ENCODE data around the gene PLAAT5.
"Not testable (repeated sequence)": the region's sequence is repeated elsewhere in the genome, so short reads cannot be mapped to it uniquely, and the experiment has no call there.

Gene PLAAT5

GRCh38 chr11:63485777-63486176, 5.2 kb downstream of the PLAAT5 start:
- no peak for DNase-seq (ENCODE audit: low read depth in 2 of 2)

GRCh38 chr11:63480039-63480438, 10.9 kb downstream of the PLAAT5 start:
- DNase-seq (ENCODE audit: low read depth in 2 of 2), result no peak

GRCh38 chr11:63478896-63479295, 12.1 kb downstream of the PLAAT5 start:
- peak; percentile 14 to 18 for DNase-seq (ENCODE audit: low read depth in 2 of 2)

- no peak for DNase-seq (ENCODE audit: low read depth in 2 of 2)
Observed at GRCh38 chr11:63476618-63477017, 14.3 kb downstream of the PLAAT5 start.

GRCh38 chr11:63472372-63472771, 18.6 kb downstream of the PLAAT5 start:
- DNase-seq (ENCODE audit: low read depth in 2 of 2), result no peak

- DNase-seq (ENCODE audit: low read depth in 2 of 2), result no peak
Observed at GRCh38 chr11:63470311-63470710, 20.7 kb downstream of the PLAAT5 start.

GRCh38 chr11:63462137-63462536, 28.8 kb downstream of the PLAAT5 start:
- no peak for DNase-seq (ENCODE audit: low read depth in 2 of 2)

- DNase-seq (ENCODE audit: low read depth in 2 of 2), result no peak
Observed at GRCh38 chr11:63459586-63459985, 31.4 kb downstream of the PLAAT5 start.

GRCh38 chr11:63448646-63449045, 42.3 kb downstream of the PLAAT5 start:
- DNase-seq (ENCODE audit: low read depth in 2 of 2), result no peak

GRCh38 chr11:63445720-63446119, 45.2 kb downstream of the PLAAT5 start:
- peak; percentile 0 to 3 for DNase-seq (ENCODE audit: low read depth in 2 of 2)

- no peak for DNase-seq (ENCODE audit: low read depth in 2 of 2)
Observed at GRCh38 chr11:63445118-63445517, 45.8 kb downstream of the PLAAT5 start.

GRCh38 chr11:63444160-63444559, 46.8 kb downstream of the PLAAT5 start:
- no peak for DNase-seq (ENCODE audit: low read depth in 2 of 2)

GRCh38 chr11:63443714-63444113, 47.3 kb downstream of the PLAAT5 start:
- peak; percentile 0 to 9 for DNase-seq (ENCODE audit: low read depth in 2 of 2)

- DNase-seq (ENCODE audit: low read depth in 2 of 2), result not testable (repeated sequence)
Observed at GRCh38 chr11:63435831-63436230, 55.1 kb downstream of the PLAAT5 start.

GRCh38 chr11:63435351-63435750, 55.6 kb downstream of the PLAAT5 start:
- not testable (repeated sequence) for DNase-seq (ENCODE audit: low read depth in 2 of 2)

GRCh38 chr11:63430731-63431130, 60.2 kb downstream of the PLAAT5 start:
- DNase-seq (ENCODE audit: low read depth in 2 of 2), result not testable (repeated sequence)

GRCh38 chr11:63427971-63428508, 62.9 kb downstream of the PLAAT5 start:
- DNase-seq (ENCODE audit: low read depth in 2 of 2), result no peak

- DNase-seq (ENCODE audit: low read depth in 2 of 2), result no peak
Observed at GRCh38 chr11:63417174-63417852, 73.7 kb downstream of the PLAAT5 start.

Data from stimulated activated CD4-positive, alpha-beta T cell treated with anti-CD3 and anti-CD28 coated beads, Interleukin-4, amount 100 ng/mL, for 48 hours (primary cell).